IMR-90 (cell line): ENCODE data around the gene MMP14. TPM values are rescaled to one million over a fixed set of nuclear protein-coding genes. Genes with fewer than 3 reads are reported as not detected.

Source experiments
- ATAC-seq: fragments of 200-7000 bp; cut with Tn5 transposase; 2 replicates; pipeline ENCODE4 v1.9.1; 2020; ENCODE audit warnings: low read depth, mild to moderate bottlenecking, moderate library complexity
- BruUV-seq: library from RNA; stranded (reverse); fragments of 400-500 nt; replicated peaks from 2 replicates; lab custom pipeline; 2021; lab: Mats Ljungman, UMichigan
- CTCF ChIA-PET: fragments of 300-600 bp; formaldehyde crosslinking; extraction: SDS; loops from one replicate; lab custom pipeline; 2021; ENCODE audit warnings: antibody characterized with exemption; lab: Yijun Ruan, JAX
- POLR2A ChIA-PET: fragments of 300-600 bp; sonication (Branson Sonifier 250); formaldehyde crosslinking; loops from one replicate; lab custom pipeline; 2022; ENCODE audit warnings: antibody characterized with exemption; ENCODE audit not compliant: unreplicated experiment; lab: Charles Lee
- DNase-seq: peaks from one replicate; pipeline ENCODE4 v3.0.0; 2013
- H2AFZ ChIP-seq: replicated peaks from 2 replicates; pipeline ENCODE3; 2013; ENCODE audit warnings: low read length, mild to moderate bottlenecking; ENCODE audit not compliant: poor library complexity
- H2AK5ac ChIP-seq: 2 replicates; pipeline ENCODE4 v1.6.1; 2013; ENCODE audit warnings: low read depth, low read length, inconsistent platforms
- H2AK9ac ChIP-seq: replicated peaks from 2 replicates; pipeline ENCODE3; 2013; ENCODE audit warnings: mild to moderate bottlenecking, low read depth, low read length, moderate library complexity; ENCODE audit not compliant: poor library complexity
- H2BK120ac ChIP-seq: 2 replicates; pipeline ENCODE4 v1.6.1; 2013; ENCODE audit warnings: low read depth, low read length, inconsistent platforms
- H2BK15ac ChIP-seq: 3 replicates; pipeline ENCODE4 v1.6.1; 2013; ENCODE audit warnings: low read depth, low read length, inconsistent platforms
- H2BK20ac ChIP-seq: 2 replicates; pipeline ENCODE4 v1.6.1; 2013; ENCODE audit warnings: low read depth, mild to moderate bottlenecking, inconsistent platforms, low read length, moderate library complexity
- H2BK5ac ChIP-seq: 2 replicates; pipeline ENCODE4 v1.6.1; 2013; ENCODE audit warnings: mild to moderate bottlenecking, low read depth, low read length, inconsistent platforms; ENCODE audit not compliant: poor library complexity, severe bottlenecking
- H3K14ac ChIP-seq: replicated peaks from 2 replicates; pipeline ENCODE4 v1.6.1; 2013; ENCODE audit warnings: low read depth, low read length, inconsistent platforms
- H3K18ac ChIP-seq: 2 replicates; pipeline ENCODE4 v1.6.1; 2013; ENCODE audit warnings: low read depth, low read length, control low read depth
- H3K23ac ChIP-seq: 2 replicates; pipeline ENCODE4 v1.6.1; 2013; ENCODE audit warnings: low read depth, low read length, inconsistent platforms
- H3K27ac ChIP-seq: 2 replicates; pipeline ENCODE4 v1.5.1; 2013; ENCODE audit warnings: mild to moderate bottlenecking, control low read depth, low read length; ENCODE audit not compliant: insufficient read depth
- H3K27me3 ChIP-seq: 2 replicates; pipeline ENCODE4 v1.6.1; 2013; ENCODE audit warnings: low read length; ENCODE audit not compliant: control insufficient read depth, insufficient read depth
- H3K36me3 ChIP-seq: 2 replicates; pipeline ENCODE4 v1.6.1; 2013; ENCODE audit warnings: low read length, mixed read lengths; ENCODE audit not compliant: control insufficient read depth, insufficient read depth
- H3K4ac ChIP-seq: 2 replicates; pipeline ENCODE4 v1.6.1; 2013; ENCODE audit warnings: low read depth, low read length, inconsistent platforms
- H3K4me1 ChIP-seq: 2 replicates; pipeline ENCODE4 v1.6.1; 2013; ENCODE audit warnings: low read length, mixed read lengths; ENCODE audit not compliant: control insufficient read depth, insufficient read depth
- H3K4me2 ChIP-seq: 2 replicates; pipeline ENCODE4 v1.6.1; 2013; ENCODE audit warnings: low read depth, mild to moderate bottlenecking, control low read depth, low read length, moderate library complexity
- H3K4me3 ChIP-seq: 2 replicates; pipeline ENCODE4 v1.5.1; 2013; ENCODE audit warnings: low read depth, mild to moderate bottlenecking, control low read depth, low read length, moderate library complexity; ENCODE audit not compliant: insufficient read depth
- H3K56ac ChIP-seq: 2 replicates; pipeline ENCODE4 v1.6.1; 2013; ENCODE audit warnings: low read length, inconsistent platforms; ENCODE audit not compliant: insufficient read depth; ENCODE audit errors: extremely low read depth
- H3K79me1 ChIP-seq, 2 experiments: 2 replicates each; pipeline ENCODE4 v1.6.1; 2013; ENCODE audit warnings: low read length in 2 of 2, inconsistent platforms in 1 of 2, low read depth in 1 of 2
- H3K9ac ChIP-seq: 2 replicates; pipeline ENCODE4 v1.6.1; 2013; ENCODE audit warnings: low read depth, low read length, control low read depth
- H3K9me1 ChIP-seq: 2 replicates; pipeline ENCODE4 v1.6.1; 2013; ENCODE audit warnings: low read length, inconsistent platforms; ENCODE audit not compliant: insufficient read depth
- H3K9me3 ChIP-seq: 2 replicates; pipeline ENCODE4 v1.6.1; 2013; ENCODE audit warnings: low read length; ENCODE audit not compliant: control insufficient read depth, insufficient read depth
- H4K20me1 ChIP-seq: 2 replicates; pipeline ENCODE4 v1.6.1; 2013; ENCODE audit warnings: low read length, inconsistent platforms; ENCODE audit not compliant: insufficient read depth
- H4K5ac ChIP-seq: 2 replicates; pipeline ENCODE4 v1.6.1; 2013; ENCODE audit warnings: mild to moderate bottlenecking, low read depth, low read length, control low read depth
- H4K8ac ChIP-seq, 2 experiments: 2 replicates each; pipeline ENCODE4 v1.6.1; 2013; ENCODE audit warnings: low read depth in 2 of 2, low read length in 2 of 2, control low read depth in 1 of 2, inconsistent platforms in 1 of 2
- H4K91ac ChIP-seq: 2 replicates; pipeline ENCODE4 v1.6.1; 2013; ENCODE audit warnings: low read depth, low read length, inconsistent platforms; ENCODE audit not compliant: insufficient read depth
- CEBPB ChIP-seq: IDR thresholded peaks from 2 replicates; pipeline ENCODE4 v1.6.1; 2012; ENCODE audit warnings: low read depth, low read length, improper control_type of control experiment
- CHD1 ChIP-seq: IDR thresholded peaks from 2 replicates; pipeline ENCODE4 v1.6.1; 2012; ENCODE audit warnings: low read depth, low read length, improper control_type of control experiment
- FOS ChIP-seq: fragments of 150-350 bp; IDR thresholded peaks from 2 replicates; pipeline ENCODE4 v1.6.1; 2016; ENCODE audit warnings: low read depth, low read length
- MAZ ChIP-seq: IDR thresholded peaks from 2 replicates; pipeline ENCODE4 v1.6.1; 2012; ENCODE audit warnings: low read depth, mild to moderate bottlenecking, low read length, improper control_type of control experiment, moderate library complexity, borderline replicate concordance
- MXI1 ChIP-seq: IDR thresholded peaks from 2 replicates; pipeline ENCODE4 v1.6.1; 2012; ENCODE audit warnings: low read depth, mild to moderate bottlenecking, low read length, moderate library complexity, borderline replicate concordance
- POLR2A ChIP-seq: IDR thresholded peaks from 2 replicates; pipeline ENCODE4 v1.6.1; 2012; ENCODE audit warnings: mild to moderate bottlenecking, low read depth, low read length
- RAD21 ChIP-seq: IDR thresholded peaks from 2 replicates; pipeline ENCODE4 v1.6.1; 2012; ENCODE audit warnings: low read length, improper control_type of control experiment
- RFX5 ChIP-seq: IDR thresholded peaks from 2 replicates; pipeline ENCODE4 v1.8.0; 2012; ENCODE audit warnings: low read depth, mild to moderate bottlenecking, low read length, moderate library complexity
- SMC3 ChIP-seq: fragments of 150-350 bp; IDR thresholded peaks from 2 replicates; pipeline ENCODE4 v1.6.1; 2016; ENCODE audit warnings: low read depth, mild to moderate bottlenecking, antibody characterized with exemption, low read length, moderate library complexity
- WGBS, 2 experiments: methylation state at CpG; one replicate each; pipeline versions ENCODE4 v1.1.5 to v1.1.7; 2013; ENCODE audit warnings: missing lambda C conversion rate in 2 of 2; ENCODE audit not compliant: insufficient read length in 1 of 2; ENCODE audit errors: extremely low coverage in 2 of 2; 5-methylcytosine and 5-hydroxymethylcytosine counted together
- dilution Hi-C: fragments of 300-500 bp; cut with HindIII; formaldehyde crosslinking; loops from one replicate; pipeline ENCODE4 v1.14.3; 2018; ENCODE audit warnings: low sequenced_read_pairs; ENCODE audit not compliant: unreplicated experiment
- in situ Hi-C: fragments of 300-500 bp; cut with MboI; formaldehyde crosslinking; loops from 3 replicates; pipeline ENCODE4 v1.14.3; 2019; ENCODE audit warnings: low sequenced_read_pairs, inconsistent platforms, mixed read lengths
- intact Hi-C: fragments of 100-400 bp; cut with micrococcal nuclease; formaldehyde crosslinking; loops from 2 replicates; pipeline ENCODE4 v1.10.0; 2022
- polyA plus RNA-seq, 3 experiments: library from polyadenylated mRNA; depleted of rRNA; stranded (reverse); fragments of >200 nt; gene quantifications; 2 replicates each; pipeline ENCODE4 v1.2.3, GENCODE V29; 2012; ENCODE audit warnings: low replicate concordance in 1 of 3
- total RNA-seq: library from RNA; depleted of rRNA; stranded (reverse); fragments of >200 nt; gene quantifications from 2 replicates; pipeline ENCODE4 v1.2.3, GENCODE V29; 2012
- TF ChIP-seq, protein P1 (sequence below): conservative IDR thresholded peaks from 2 replicates; pipeline ENCODE4 v1.5.1; 2012; ENCODE audit warnings: mild to moderate bottlenecking, low read depth, low read length, improper control_type of control experiment
- TF ChIP-seq, protein P2 (sequence below): fragments of 150-350 bp; IDR thresholded peaks from 2 replicates; pipeline ENCODE4 v1.6.1; 2016; ENCODE audit warnings: low read depth, mild to moderate bottlenecking, low read length, moderate library complexity, borderline replicate concordance

Gene MMP14
- total and polyA plus RNA-seq, 2 of the 4 experiments (the other 2 are of a cell fraction) = 156 to 315 TPM

DNA sequence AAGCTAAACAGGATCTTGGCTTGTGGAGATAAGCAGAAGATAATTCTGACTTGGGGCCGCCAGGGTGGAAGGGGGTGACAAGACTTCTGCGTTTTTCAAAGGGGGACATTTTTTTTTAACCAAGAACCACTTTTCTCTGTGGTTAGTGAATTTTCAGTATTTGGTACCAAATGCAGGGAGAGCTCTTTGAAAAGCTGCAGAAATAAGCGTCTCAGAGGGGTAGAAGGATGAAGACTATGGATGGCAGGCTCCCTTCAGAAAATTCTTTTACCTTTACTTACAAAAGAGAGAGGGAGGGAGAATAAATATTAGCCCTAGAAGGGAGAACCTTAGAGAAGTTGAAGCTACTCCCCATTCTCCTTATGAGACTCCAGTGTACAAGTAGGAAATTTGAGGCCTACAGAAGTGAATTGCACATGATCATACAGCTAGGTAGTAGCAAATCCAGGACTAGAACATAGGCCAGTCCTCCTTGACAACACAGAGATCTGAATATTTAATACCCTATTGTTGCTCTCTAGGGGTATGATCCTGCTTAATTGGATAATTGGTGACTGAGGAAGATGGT, 5.9 kb upstream of the MMP14 start:
- dilution Hi-C loops (no loop called here), in situ Hi-C loops (no loop called here)

More for the DNA sequence above, 5.9 kb upstream of the MMP14 start:
- no peak for DNase-seq
- Histone ChIP-seq H3K27ac (no peak overlapping the region; the same call in 1 of the 2 replicates), H3K9me1 (0 out of 2 replicates have a peak, but pooled peaks cover 4% of the 10 kb centered on the region), H3K9ac (peak overlapping the region; percentile 84), H3K4me3 (peak overlapping the region; percentile 95), H4K20me1 (no peaks in the 10 kb centered on the region), H3K4me1 (peaks cover 4% of the 10 kb centered on the region), H2AK5ac (no peak overlapping the region), H2BK15ac (no peak overlapping the region), H2BK120ac (no peak overlapping the region), H2BK5ac (no peak overlapping the region), H4K5ac (no peak overlapping the region), H4K91ac (no peak overlapping the region), H2AK9ac (peak overlapping the region; percentile 42), H3K14ac (no peak overlapping the region), H2BK20ac (no peak overlapping the region; the same call in 1 of the 2 replicates), H4K8ac (peak overlapping the region in 1 of 2 experiments; percentile 79; a peak in 1 of 4 replicates), H3K36me3 (peaks cover 8% of the 10 kb centered on the region), H3K4me2 (peak overlapping the region; percentile 85), H3K4ac (no peak overlapping the region), H2AFZ (no peak overlapping the region), H3K56ac (peak overlapping the region; percentile 83; the same call in 1 of the 2 replicates), H3K27me3 (no peaks in the 10 kb centered on the region), H3K79me1 (peaks cover 15 to 37% of the 10 kb centered on the region in 2 experiments), H3K23ac (peak overlapping the region; percentile 73; the same call in 1 of the 2 replicates), H3K18ac (no peak overlapping the region), H3K9me3 (no peaks in the 10 kb centered on the region)
- CTCF ChIA-PET = interaction anchor here (0.6 to 1.6 kb wide), 5 partner anchors 18 to 109 kb away, joined by 3 to 5 read pairs (median 3); no protein-coding TSS in a partner anchor
- ATAC-seq = no peak
- intact Hi-C loops = no loop called here
- TSS peak; percentile 49 for BruUV-seq
- POLR2A ChIA-PET = interaction anchor here (0.6 to 1.0 kb wide), 4 partner anchors 10 to 65 kb away, joined by 3 read pairs; partner anchors contain the start of gene OXA1L
- no peak for TF ChIP-seq CEBPB
- TF ChIP-seq RAD21 = no peak
- no peak for TF ChIP-seq SMC3
- no peak for TF ChIP-seq CHD1
- no peak for TF ChIP-seq FOS
- no peak for TF ChIP-seq POLR2A
- no peak for TF ChIP-seq MXI1
- TF ChIP-seq, protein P1, sequence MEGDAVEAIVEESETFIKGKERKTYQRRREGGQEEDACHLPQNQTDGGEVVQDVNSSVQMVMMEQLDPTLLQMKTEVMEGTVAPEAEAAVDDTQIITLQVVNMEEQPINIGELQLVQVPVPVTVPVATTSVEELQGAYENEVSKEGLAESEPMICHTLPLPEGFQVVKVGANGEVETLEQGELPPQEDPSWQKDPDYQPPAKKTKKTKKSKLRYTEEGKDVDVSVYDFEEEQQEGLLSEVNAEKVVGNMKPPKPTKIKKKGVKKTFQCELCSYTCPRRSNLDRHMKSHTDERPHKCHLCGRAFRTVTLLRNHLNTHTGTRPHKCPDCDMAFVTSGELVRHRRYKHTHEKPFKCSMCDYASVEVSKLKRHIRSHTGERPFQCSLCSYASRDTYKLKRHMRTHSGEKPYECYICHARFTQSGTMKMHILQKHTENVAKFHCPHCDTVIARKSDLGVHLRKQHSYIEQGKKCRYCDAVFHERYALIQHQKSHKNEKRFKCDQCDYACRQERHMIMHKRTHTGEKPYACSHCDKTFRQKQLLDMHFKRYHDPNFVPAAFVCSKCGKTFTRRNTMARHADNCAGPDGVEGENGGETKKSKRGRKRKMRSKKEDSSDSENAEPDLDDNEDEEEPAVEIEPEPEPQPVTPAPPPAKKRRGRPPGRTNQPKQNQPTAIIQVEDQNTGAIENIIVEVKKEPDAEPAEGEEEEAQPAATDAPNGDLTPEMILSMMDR = no peak
- TF ChIP-seq, protein P2, sequence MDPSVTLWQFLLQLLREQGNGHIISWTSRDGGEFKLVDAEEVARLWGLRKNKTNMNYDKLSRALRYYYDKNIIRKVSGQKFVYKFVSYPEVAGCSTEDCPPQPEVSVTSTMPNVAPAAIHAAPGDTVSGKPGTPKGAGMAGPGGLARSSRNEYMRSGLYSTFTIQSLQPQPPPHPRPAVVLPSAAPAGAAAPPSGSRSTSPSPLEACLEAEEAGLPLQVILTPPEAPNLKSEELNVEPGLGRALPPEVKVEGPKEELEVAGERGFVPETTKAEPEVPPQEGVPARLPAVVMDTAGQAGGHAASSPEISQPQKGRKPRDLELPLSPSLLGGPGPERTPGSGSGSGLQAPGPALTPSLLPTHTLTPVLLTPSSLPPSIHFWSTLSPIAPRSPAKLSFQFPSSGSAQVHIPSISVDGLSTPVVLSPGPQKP = no peak
- TF ChIP-seq RFX5 = no peak
- no peak for TF ChIP-seq MAZ
- no CpG with 5 or more reads among the region's 3 CpGs for WGBS, 2 experiments
